ENCODE measurements around the gene ITIH5.

ITIH5 gene

GRCh38 chr10:7625836-7626235 lies 40.9 kb downstream of the ITIH5 start:
- Histone ChIP-seq H3K79me2 (ENCODE audit: insufficient read depth, low read length) (no peaks in the 10 kb centered on the region), H3K27me3 (ENCODE audit: insufficient read depth, low read length, poor library complexity, severe bottlenecking) (no peaks in the 10 kb centered on the region), H3K36me3 (ENCODE audit: insufficient read depth, low read length) (no peaks in the 10 kb centered on the region), H4K20me1 (ENCODE audit: insufficient read depth, low read length, poor library complexity, severe bottlenecking) (no peaks in the 10 kb centered on the region), H2AFZ (ENCODE audit: low read length) (no peak overlapping the region), H3K9ac (ENCODE audit: low read depth, low read length, poor library complexity, severe bottlenecking) (no peak overlapping the region), H3K4me1 (ENCODE audit: insufficient read depth, low read length, poor library complexity, severe bottlenecking) (no peaks in the 10 kb centered on the region), H3K9me3 (ENCODE audit: insufficient read depth, low read depth, low read length) (no peaks in the 10 kb centered on the region), H3K4me2 (ENCODE audit: low read depth, low read length, poor library complexity, severe bottlenecking) (no peak overlapping the region), H3K9me2 (replicated peaks; ENCODE audit: low read depth, low read length) (no peaks in the 10 kb centered on the region), H3K4me3 (ENCODE audit: low read length, poor library complexity, severe bottlenecking) (no peak overlapping the region), H3F3A (ENCODE audit: low read depth) (no peaks in the 10 kb centered on the region)
- TF ChIP-seq CTCF (conservative IDR thresholded peaks at IDR 0.05; ENCODE audit: low read length) (no peak), EZH2phosphoT487 (IDR thresholded peaks at IDR 0.05; ENCODE audit: borderline replicate concordance) (no peak)

- H3K4me2 ChIP-seq (ENCODE audit: low read depth, low read length, poor library complexity, severe bottlenecking): no peak overlapping the region
- no peaks in the 10 kb centered on the region for H3K79me2 ChIP-seq (ENCODE audit: insufficient read depth, low read length)
- no peaks in the 10 kb centered on the region for H3K9me3 ChIP-seq (ENCODE audit: insufficient read depth, low read depth, low read length)
- H3K9ac ChIP-seq (ENCODE audit: low read depth, low read length, poor library complexity, severe bottlenecking): no peak overlapping the region
- no peak for TF ChIP-seq EZH2phosphoT487 (IDR thresholded peaks at IDR 0.05; ENCODE audit: borderline replicate concordance)
- no peak for TF ChIP-seq CTCF (conservative IDR thresholded peaks at IDR 0.05; ENCODE audit: low read length)
- no peak overlapping the region for H3K4me3 ChIP-seq (ENCODE audit: low read length, poor library complexity, severe bottlenecking)
- H2AFZ ChIP-seq (ENCODE audit: low read length): no peak overlapping the region
- H3K27me3 ChIP-seq (ENCODE audit: insufficient read depth, low read length, poor library complexity, severe bottlenecking): no peaks in the 10 kb centered on the region
- no peaks in the 10 kb centered on the region for H4K20me1 ChIP-seq (ENCODE audit: insufficient read depth, low read length, poor library complexity, severe bottlenecking)
- H3F3A ChIP-seq (ENCODE audit: low read depth): no peaks in the 10 kb centered on the region
- H3K36me3 ChIP-seq (ENCODE audit: insufficient read depth, low read length): no peaks in the 10 kb centered on the region
- H3K4me1 ChIP-seq (ENCODE audit: insufficient read depth, low read length, poor library complexity, severe bottlenecking): no peaks in the 10 kb centered on the region
- no peaks in the 10 kb centered on the region for H3K9me2 ChIP-seq (replicated peaks; ENCODE audit: low read depth, low read length)
These were observed 41.8 kb downstream of the ITIH5 start for GRCh38 chr10:7625009-7625408.

- H2AFZ ChIP-seq (ENCODE audit: low read length): no peak overlapping the region
- no peaks in the 10 kb centered on the region for H4K20me1 ChIP-seq (ENCODE audit: insufficient read depth, low read length, poor library complexity, severe bottlenecking)
- H3F3A ChIP-seq (ENCODE audit: low read depth): no peaks in the 10 kb centered on the region
- H3K36me3 ChIP-seq (ENCODE audit: insufficient read depth, low read length): no peaks in the 10 kb centered on the region
- no peak overlapping the region for H3K9ac ChIP-seq (ENCODE audit: low read depth, low read length, poor library complexity, severe bottlenecking)
- no peaks in the 10 kb centered on the region for H3K79me2 ChIP-seq (ENCODE audit: insufficient read depth, low read length)
- H3K4me2 ChIP-seq (ENCODE audit: low read depth, low read length, poor library complexity, severe bottlenecking): no peak overlapping the region
- no peaks in the 10 kb centered on the region for H3K9me2 ChIP-seq (replicated peaks; ENCODE audit: low read depth, low read length)
- TF ChIP-seq EZH2phosphoT487 (IDR thresholded peaks at IDR 0.05; ENCODE audit: borderline replicate concordance): no peak
- peak; percentile 21; the same call in 1 of the 2 replicates for TF ChIP-seq CTCF (conservative IDR thresholded peaks at IDR 0.05; ENCODE audit: low read length)
- H3K4me3 ChIP-seq (ENCODE audit: low read length, poor library complexity, severe bottlenecking): no peak overlapping the region
- no peaks in the 10 kb centered on the region for H3K9me3 ChIP-seq (ENCODE audit: insufficient read depth, low read depth, low read length)
- H3K4me1 ChIP-seq (ENCODE audit: insufficient read depth, low read length, poor library complexity, severe bottlenecking): peaks cover 7% of the 10 kb centered on the region
- H3K27me3 ChIP-seq (ENCODE audit: insufficient read depth, low read length, poor library complexity, severe bottlenecking): no peaks in the 10 kb centered on the region
These were observed 43.8 kb downstream of the ITIH5 start for GRCh38 chr10:7622969-7623368.
